T1000 (cell line): ENCODE measurements around the gene ITPKC.

Experiments used
- DNase-seq: peaks from one replicate; lab custom pipeline; 2025; ENCODE audit warnings: mixed read lengths; lab: John Stamatoyannopoulos, UW

ITPKC gene

DNA sequence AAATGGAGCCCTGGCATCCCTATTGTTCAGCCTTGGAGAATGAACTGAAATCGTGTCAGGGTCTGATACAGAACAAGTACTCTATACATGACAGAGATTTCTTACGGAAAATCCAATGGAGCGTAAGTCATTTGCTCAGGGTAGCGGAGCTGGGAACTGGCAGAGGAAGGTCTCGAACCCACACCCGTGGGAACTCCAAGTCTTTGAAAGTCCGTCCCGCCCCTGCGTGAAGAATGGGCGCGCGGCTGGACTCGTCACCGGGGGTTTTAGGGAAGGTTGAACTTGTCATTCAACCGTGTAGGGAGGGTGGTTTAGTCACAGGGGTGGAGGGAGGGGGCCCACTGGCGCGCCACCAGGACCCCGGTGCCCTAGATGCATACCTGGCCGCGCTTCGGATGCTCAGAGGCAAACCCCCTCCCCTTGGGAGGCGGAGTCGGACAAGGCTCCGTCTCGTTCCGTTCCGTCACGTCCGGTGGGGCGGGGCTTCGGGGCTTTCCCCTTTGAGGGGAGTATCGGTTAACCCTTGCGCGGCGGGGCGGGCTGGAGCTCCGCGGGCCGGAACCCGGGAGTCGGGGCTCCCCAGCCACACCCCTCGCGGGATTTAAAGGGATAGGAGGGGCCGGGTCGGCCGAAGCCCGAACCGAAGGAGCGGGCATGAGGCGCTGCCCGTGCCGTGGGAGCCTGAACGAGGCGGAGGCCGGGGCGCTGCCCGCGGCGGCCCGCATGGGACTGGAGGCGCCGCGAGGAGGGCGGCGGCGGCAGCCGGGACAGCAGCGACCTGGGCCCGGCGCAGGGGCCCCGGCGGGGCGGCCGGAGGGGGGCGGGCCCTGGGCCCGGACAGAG, at the start of gene ITPKC, which contains the start of gene COQ8B:
TSS of gene ITPKC (plus strand) at position 631 of the 843 bp plus-strand sequence. CDS start at position 655, 24 bp downstream.
TSS of gene COQ8B (minus strand) at position 405 of the 843 bp plus-strand sequence. CDS start 2,254 bp downstream, outside the sequence.
- peak; percentile 93 for DNase-seq

DNA sequence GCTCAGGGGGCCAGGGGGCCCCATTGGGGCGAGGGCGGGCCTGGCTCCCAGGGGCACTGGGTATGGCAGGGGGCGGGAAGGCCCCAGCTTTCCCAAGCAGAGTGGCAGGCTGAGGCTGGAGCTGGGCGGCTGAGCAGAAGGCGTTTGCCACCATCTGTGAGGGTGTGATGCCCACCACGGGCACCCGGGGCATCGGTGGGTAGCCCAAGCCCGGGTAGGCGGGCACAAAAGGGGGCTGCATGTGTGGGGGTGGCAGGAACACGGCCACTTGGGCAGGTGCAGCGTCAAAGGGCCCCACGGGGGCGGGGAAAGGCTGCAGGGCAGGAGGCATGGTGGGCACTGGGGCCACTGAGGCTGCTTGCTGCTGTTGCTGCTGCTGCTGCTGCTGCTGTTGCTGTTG, 49.3 kb upstream of the ITPKC start:
- no peak for DNase-seq

DNA sequence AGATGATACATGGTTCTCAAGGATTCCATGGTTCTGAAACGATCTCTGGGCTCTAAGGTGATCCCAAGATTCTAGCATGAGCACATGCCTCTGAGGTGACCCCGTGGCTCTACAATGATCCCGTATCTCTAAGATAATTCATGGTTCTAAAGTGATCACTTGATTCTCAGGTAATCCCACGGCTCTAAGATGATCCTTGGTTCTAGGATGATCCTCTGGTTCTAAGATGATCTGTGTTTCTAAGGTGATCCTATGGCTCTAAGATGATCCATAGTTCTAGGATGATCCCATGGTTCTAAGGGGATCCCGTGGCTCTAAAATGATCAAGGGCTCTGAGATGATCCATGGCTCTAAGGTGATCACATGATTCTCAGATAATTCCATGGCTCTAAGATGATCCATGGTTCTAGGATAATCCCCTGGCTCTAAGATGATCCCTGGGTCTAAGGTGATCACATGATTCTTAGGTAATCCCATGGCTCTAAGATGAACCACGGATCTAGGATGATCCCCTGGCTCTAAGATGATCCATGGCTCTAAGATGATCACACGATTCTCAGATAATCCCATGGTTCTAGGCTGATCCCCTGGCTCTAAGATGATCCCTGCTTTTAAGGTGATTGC, 47.8 kb upstream of the ITPKC start:
- no peak for DNase-seq

DNA sequence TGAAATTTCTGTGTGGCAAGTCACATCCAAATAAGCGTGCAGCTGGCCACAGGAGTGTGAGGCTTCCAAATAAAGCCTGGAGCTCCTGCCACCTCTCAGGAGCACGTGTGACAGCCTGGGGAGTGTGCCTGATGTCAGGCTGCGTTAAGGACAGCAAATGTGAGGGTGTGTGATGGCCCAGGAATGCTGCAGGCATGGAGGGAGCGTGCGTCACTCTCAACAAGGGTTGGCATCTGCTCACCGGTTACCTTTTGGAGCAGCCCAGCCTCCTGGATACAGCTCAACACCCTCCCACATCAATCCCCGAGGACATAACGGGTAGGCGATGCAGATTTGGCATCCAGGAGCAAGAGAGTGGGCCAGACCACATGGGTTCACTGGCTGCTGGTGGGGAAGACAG, 45.5 kb upstream of the ITPKC start:
- DNase-seq: no peak

DNA sequence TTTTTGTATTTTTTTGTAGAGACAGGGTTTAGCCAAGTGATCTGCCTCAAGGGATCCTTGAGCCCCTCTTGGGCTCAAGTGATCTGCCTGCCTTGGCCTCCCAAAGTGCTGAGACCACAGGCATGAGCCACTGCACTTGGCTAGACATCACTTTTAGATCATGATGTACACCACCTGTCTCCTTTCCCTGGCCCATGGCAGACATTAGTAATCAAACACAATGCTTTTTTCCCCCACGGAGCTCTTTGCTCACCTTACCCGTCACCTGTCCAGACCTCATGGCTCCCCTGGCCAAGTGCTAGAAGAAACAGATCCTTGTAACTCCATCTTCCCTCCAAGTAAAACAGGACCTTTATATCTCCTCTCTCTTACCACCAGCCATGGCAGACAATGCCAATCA, 44.9 kb upstream of the ITPKC start:
- no peak for DNase-seq

DNA sequence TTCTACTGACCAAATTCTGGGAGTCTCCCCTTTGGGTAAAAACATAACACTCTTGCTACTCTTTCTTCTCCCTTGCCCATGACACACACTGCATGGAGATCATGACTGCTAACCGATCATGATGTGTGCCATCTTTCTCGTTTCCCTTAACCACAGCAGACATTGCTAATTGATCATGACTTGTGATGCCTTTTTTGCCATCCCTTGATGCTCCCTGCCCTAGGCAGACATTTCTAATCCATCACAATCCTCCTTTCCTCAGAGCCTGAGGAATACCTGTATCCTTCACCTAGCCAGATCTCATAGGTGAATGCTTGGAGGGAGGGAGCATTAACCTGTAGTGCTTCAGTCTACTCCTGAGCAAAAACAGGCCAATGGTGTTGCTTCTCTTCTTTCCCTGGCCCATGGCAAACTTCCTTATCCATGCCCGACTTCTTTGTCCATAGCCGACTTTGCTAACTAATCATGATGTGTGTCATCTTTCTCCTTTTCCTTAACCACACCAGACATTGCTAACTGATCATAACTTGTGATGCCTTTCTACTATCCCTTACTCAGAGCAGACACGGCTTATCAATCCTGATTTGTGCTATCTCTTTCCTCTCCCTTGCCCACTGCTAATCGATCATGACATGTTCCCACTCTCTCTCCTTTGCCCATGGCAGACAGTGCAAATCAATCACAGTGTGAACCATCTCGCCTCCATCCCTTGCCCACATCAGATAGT, 44.2 kb upstream of the ITPKC start:
- no peak for DNase-seq

DNA sequence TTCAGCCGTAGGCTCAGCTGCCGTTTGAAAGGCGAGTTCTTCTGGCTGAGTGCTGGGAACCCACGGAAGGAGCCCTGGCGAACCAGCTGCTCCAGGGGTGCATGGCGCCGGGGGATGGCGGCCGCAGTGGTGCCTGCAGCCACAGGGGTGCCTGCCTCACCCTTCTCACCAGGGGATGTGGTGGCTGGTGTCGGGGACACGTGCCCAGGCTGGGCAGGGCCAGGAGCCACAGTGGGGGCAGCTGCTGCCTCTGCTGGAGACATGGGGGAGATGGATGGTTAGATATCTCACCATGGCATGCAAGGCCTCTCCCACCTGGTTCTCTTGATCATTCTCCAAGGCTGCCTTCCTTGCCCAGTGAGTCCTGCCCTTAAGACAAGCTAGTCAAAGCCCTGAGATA, 43.5 kb upstream of the ITPKC start:
- no peak for DNase-seq

DNA sequence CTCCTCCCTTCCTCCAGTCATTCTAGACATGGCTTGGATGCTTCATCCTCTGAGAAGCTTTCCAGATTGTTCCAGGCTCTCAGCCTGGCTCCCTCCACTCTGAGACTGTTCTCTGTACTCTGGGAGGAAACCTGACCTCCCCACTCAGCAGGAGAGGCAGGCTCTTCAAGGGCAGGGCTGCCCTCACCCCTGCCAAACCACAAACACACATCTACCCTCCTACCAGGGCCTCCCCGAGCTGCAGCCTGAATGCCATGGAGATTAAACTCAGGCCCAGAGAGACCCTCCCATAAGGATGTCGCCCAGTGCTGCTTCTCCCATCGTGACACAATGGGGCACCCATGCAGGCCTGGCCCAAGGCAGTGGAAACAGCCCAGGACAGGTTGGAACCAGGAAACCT, 42.6 kb upstream of the ITPKC start:
- DNase-seq: no peak

DNA sequence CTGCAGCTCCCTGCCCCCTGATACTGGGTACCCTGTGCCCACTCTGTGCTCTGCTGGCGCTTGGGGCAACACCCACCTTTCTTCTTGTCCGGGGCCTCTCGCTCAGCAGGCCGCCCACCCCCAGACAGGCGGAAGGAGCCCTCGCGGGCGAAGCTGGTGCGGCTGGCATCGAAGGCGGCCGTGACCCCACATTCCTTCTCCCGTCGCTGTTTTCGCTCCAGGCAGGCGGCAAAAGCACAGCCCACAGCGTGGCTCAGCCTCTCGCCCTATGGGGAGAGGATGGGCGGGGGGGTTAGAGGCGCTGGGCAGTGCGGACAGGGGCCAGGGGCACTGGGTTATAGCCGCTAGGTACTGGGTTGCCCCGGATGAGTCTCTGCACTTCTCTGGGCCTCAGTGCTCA, 39.8 kb upstream of the ITPKC start:
- no peak for DNase-seq

DNA sequence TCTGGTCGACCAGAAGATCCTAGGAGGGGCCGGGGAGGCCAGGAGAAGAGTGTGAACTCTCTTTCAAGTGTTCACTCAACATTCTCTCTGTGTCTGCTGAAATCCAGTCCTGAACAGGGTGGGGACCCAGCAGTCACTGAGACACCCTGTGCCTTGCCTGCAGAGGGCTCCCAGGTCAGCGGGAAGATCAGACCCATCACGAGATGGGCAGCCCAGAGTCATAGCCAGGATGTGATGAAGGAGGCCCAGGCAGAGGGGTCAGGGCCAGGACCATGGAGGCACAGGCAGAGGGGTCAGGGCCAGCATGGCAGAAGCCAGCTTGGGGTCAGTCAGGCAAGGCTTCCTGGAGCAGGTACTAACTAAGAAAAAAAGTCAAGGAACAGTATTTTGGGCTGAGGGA, 35.9 kb upstream of the ITPKC start:
- DNase-seq: no peak

DNA sequence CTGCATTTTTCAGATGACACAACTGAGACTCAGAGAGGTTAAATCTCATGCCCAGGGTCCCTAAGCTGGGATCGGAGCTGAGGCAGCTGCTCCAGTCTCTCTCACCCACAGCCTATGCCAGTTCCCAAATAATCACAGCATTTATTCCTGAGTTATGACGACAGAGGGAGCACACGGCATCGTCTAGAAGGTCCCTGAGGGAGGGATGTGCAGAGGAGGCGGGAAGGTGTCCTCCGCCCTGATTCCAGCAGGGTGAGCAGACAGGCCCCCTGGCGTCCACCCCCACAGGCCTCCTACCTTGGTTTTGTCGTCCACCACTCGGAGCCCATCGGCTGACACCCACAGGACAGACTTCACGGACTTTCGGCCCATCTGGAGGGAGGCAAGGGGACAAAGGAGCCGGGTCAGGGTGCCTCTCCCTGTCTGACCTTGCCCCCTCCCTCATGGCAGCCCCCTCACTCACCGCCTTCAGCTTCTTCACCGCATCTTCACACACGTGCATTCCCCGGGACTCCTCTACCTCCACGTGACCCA, 34.4 kb upstream of the ITPKC start:
- no peak for DNase-seq

DNA sequence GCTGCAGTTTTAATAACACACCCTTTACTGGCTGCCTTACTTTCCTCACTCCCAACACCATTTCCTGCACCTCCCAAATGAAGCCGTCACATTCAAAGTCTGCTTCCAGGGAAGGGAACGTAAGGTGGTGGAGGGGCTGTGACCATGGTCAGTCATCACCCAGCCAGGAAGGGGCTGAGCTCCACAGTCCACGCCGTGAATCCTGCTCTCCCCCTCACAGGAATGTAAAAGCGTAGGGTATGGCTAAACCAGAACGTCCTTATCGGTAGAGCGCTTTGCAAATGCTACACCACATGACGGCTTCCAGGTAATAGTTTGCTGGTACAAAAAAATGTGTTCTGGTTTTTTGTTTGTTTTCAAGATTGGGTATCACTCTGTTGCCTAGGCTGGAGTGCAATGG, 33.5 kb upstream of the ITPKC start:
- no peak for DNase-seq

DNA sequence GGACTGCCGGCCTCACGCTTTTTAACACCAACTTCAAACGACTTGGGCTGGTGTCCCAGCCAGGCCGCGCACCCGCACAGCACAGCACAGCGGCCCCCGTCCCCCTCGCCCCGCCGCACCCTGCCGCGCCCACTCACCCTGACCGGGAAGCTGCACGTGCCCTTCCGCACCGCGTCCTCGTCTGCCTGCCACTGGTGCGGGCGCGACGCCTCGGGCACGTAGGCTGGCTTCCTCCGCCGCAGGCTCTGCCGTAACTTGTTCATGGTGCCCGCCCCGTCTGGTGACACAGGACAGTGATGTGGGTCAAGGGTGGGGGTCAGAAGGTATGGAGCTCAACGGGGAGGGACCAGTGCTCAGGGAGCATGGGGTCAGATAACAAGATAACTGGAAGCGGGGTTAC, 32.6 kb upstream of the ITPKC start:
- no peak for DNase-seq

DNA sequence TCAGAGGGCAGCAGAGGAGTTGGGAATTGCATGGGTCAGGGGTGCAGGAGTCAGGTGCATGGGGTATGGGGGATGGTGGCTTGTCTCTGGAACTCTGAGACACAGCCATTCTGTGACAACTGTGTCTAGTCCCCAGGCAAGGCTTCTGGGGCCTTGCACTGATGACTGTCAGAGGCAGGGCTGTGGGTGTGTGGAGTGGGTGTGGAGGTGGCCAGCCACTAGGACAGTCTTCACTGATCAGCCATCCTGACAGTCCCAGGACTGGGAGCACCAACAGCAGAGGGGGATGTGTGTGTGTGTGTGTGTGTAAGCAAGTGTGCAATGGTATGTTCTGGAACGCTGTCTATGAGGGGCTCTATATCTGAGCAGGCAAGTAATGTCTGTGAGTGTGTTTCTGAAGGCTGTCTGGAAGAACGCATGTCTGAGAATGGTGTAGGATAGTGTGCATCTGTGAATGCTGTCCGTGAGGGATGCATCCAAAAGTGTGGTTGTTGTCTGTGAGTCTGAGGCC, 31.8 kb upstream of the ITPKC start:
- no peak for DNase-seq

DNA sequence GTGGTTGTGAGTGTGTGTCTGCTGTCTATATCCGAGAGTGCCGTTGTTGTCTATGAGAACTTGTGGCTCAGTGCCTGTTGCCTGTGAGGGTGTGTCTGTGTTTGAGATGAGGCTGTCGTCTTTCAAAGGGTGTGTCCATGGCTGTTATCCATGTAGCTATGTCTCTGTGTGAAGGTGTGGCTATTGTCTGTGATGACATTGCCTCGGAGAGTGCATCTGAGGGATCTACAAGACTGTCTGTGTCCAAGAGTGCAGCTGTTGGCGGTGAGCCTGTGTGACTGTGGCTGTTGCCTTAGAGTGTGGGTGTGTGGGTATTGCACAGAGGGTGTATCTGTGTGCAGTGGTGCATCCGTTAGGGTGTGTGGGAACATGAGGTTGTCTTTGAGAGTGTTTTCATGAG, 31.3 kb upstream of the ITPKC start:
- no peak for DNase-seq

DNA sequence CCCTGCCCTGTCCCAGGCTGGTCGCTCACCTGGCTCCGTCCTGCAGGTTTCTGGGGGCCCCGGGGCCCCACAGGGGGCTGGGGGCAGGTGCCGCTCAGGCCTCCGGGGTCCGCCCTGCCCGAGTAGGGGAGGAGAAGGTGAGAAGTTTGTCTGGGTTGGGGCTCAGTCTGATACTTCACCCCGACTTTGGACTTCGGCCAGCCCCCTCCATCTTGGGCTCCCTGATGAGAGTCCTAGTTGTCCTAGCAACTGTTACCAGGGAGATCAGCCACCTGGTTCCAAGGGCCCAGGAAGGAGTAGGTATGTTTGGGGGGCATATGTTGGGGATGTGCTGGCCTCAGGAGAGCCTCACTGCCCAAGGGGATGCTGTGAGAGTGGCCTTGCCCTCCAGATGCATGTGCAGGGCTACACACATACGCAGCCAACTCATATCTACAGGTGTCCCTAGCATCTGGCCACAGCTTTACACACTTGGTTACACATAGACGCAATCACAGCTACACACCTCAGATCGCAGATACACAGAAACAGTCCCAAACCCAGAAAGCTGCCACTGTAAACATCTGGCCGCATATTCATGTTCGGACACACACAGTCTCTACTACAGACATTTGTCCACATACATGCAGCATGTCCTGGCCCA, 29.9 kb upstream of the ITPKC start:
- DNase-seq: no peak

DNA sequence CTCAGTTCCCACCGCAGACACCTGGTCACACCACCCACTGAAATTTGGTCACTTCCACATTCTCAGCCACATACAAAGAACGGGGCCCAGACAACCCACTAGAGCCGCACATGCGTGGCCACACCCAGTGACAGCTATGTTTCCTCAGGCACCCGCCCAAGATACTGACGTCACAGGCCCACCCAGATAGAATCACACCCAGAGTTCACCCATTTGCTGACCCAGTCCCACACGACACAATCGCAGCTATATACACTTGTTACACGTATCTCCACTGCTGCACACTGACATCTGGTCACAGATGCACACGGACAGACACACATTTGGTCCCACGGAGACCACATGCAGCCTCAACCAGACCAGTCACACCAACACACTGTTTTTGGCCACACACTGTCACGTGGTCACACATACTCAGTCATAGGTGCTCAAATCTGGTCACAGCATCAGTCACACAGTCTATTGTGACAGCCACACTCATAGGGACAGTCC, 29.3 kb upstream of the ITPKC start:
- no peak for DNase-seq

DNA sequence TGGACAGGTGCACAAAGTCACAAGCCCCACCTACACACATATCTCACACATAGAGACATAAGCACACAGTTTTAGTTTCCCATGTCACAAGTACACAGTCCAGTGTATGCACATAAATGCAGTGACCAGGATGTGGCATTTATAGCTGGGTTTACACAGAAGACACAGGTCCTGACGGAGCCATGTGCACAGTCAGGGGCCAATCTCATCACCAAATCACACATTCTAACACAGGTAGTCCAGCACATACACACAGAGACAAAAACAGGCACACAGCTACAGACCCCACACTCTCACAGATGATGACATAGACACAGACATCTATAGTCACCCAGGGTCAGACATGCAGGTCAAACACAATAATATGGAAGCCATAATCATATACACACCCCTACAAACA, 28.6 kb upstream of the ITPKC start:
- DNase-seq: no peak

DNA sequence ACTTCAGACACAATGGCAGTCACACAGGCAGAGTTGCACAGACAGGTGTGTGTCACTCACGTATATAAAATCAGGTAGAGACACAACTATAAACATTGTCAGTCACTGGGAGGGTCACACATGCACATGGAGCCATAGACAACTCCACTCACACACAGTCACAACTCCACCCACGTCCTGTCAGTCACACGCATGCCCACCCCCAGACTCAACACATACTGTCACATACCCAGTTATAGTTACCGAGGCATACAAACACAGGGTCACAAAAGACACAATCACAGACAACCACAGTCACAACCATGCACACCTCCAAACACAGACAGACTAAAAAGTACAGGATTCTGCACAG, 27.9 kb upstream of the ITPKC start:
- DNase-seq: no peak

DNA sequence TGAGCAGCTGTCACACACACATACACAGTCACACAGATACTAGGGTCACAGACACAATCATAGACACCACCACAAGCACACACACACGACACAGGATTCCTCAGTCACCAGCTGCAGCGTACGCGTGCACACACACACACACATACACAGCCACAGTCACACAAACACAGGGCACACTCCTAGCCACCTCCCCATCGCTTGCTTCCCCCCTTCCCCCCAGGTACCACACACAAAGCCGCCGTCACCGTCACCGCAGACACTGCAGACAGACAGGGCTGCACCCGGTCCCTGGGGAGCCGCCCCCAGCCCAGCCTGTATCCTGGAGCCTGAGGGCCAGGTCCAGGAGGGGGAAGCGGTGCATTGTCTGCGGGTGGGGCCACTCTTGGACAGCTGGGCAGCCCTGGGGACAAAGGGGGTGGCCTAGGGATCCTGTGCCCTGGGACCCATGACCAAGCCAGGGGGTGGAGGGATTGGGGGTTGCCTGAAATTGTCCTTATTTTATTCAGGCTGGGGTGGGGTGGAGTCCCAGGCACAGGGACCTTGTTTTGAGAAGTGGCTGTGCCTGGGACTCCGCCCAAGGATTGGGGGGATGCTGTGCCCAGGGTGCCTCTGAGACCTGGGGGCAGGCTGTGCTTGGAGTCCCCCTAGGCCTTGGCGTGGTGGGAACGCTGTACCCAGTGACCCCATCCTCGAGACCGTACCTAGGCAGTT, 27.4 kb upstream of the ITPKC start:
- DNase-seq: no peak

DNA sequence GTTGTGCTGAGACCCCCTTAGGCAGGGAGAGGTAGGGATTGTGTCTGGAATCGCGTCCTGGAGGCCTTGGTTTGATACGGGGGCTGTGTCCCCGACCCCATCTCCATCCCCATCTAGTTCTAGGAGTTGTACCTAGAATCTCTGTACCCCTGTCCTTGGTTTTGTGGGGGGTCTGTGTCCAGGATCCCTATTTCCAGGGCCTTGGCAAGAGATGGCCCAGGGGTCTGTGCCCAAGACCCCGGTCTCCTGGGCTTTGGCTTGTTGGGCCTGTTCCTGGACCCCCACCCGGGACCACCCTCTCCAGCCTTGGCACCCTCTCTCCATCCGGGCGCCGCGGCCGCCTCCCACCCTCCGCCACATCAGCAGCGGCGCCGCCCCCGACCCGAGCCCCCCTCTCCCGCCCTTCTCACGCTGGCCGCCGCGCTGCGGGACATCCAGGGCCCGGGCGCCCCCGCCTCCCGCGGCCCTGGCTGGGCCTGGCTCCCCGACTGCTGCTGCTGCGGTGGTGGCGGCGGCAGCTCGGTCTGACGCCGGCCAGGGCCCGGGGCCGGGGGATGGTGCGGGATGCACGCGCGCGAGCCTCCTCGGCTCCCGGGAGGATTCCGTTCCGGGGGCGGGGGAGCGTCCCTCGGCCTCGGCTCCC, 26.7 kb upstream of the ITPKC start, which contains the start of gene NUMBL:
TSS of gene NUMBL (minus strand) at position 602 of the 643 bp plus-strand sequence. CDS start at position 434, 168 bp downstream.
- DNase-seq: no peak
